Activated T-cell treated with anti-CD3 and anti-CD28 coated beads for 48 hours (primary cell): ENCODE measurements around the gene PIGU.

Experiments
- DNase-seq: peaks from one replicate; pipeline ENCODE4 v3.0.0-alpha.2; 2020; ENCODE audit warnings: low read depth

The PIGU gene

DNA sequence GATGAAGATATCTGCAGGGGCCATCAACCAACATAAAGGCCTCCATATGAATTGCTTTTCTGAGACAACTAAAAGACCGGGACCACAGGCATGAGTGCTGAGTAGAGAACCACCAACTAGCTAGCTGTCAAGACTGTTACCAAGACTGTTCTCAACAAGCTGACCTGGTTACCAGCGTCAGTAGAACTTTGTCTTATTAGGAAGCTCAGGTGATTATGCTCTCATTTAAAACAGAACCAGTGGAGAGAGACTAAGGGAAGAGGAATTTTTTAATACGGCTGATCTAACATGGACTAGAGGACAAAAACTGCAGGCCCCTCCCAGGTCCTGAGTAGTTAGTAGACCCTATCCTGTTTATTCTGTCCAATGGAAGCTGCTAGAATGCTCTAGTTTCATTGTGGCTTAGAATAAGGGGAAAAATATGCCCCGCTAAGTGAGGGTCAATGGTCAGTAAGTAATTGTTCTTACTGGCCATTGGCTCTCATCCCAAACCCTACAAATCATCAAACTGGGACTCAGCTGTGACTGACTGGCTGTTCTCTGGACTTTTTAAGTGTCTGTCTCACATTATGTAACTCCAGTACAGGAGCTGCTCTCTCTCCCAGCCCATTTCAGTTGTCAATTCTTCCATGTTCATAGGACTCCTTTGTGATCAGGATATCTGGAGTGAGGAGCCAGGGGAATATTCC lies 164.5 kb downstream of the PIGU start:
- no peak for DNase-seq

DNA sequence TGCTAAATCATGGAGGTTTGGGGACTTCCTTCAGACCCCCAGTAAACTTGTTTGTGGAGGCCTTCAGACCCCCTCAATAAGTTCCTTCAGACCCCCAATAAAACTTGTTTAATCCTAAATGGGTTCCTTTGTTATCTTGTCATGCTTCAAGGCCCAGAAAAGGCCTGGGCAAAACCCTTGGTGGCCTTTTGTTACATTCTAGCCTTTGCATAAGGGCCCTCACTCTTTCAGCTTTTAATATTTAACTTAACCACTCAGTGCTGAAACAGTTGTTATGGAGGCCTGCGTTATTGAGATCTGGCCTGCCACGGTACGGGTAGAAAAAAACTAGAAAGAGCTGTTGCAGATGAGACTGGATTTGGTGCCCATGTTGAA lies 165.0 kb downstream of the PIGU start:
- no peak for DNase-seq

- no peak for DNase-seq
Measured at GRCh38 chr20:34510575-34510974, 166.3 kb downstream of the PIGU start.
